GM23338 (cell line): ENCODE data around the gene MEGF6.

Experiments used
- POLR2AphosphoS5 ChIP-seq: IDR thresholded peaks from 2 replicates; pipeline ENCODE4 v1.6.1; 2016; ENCODE audit warnings: antibody characterized with exemption, low read depth
- STAT1 ChIP-seq: IDR thresholded peaks from one replicate; pipeline ENCODE4 v1.6.1; 2016; ENCODE audit warnings: antibody characterized with exemption; ENCODE audit not compliant: unreplicated experiment
- TF ChIP-seq, protein P1 (sequence below), 2 experiments: fragments of 200-600 bp in 1 of 2; sonication (generic) in 1 of 2; conservative IDR thresholded peaks; 2 replicates each; pipeline versions ENCODE4 v1.5.1 to v1.6.1; 2016 to 2017; ENCODE audit warnings: antibody characterized with exemption in 2 of 2, low read depth in 2 of 2, mild to moderate bottlenecking in 2 of 2, moderate library complexity in 1 of 2

- TF ChIP-seq, protein P1, sequence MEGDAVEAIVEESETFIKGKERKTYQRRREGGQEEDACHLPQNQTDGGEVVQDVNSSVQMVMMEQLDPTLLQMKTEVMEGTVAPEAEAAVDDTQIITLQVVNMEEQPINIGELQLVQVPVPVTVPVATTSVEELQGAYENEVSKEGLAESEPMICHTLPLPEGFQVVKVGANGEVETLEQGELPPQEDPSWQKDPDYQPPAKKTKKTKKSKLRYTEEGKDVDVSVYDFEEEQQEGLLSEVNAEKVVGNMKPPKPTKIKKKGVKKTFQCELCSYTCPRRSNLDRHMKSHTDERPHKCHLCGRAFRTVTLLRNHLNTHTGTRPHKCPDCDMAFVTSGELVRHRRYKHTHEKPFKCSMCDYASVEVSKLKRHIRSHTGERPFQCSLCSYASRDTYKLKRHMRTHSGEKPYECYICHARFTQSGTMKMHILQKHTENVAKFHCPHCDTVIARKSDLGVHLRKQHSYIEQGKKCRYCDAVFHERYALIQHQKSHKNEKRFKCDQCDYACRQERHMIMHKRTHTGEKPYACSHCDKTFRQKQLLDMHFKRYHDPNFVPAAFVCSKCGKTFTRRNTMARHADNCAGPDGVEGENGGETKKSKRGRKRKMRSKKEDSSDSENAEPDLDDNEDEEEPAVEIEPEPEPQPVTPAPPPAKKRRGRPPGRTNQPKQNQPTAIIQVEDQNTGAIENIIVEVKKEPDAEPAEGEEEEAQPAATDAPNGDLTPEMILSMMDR (conservative IDR thresholded peaks at IDR 0.05; ENCODE audit: low read depth in 2 of 2) = no peak
- TF ChIP-seq POLR2AphosphoS5 (no peak), STAT1 (no peak)
These were observed 60.6 kb downstream of the MEGF6 start for GRCh38 chr1:3550511-3551289.
